ENCODE results near the gene TNS2.

The TNS2 gene

GRCh38 chr12:53113951-53114350 is 64.1 kb downstream of the TNS2 start:
- no peak for DNase-seq
